ENCODE data around the gene DICER1.

DNA sequence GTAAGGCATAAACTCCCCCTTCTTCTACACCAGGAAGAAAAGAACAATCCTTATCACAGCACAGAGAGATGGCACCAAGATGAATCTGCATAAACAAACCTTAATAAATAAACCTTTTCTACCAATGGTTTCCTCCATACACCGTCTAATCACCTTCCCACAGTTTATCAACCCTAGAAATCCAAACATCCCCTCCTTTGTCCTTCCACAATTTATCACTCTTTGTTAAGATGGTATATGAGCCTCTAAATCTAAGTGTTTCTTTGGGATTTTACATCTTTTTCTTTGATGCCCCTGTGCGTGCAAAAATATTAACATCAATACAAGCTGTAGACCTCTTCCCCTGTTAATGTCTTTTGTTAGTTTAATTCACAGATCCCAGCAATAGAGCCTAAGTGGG lies 12.5 kb downstream of the DICER1 start:
- TF ChIP-seq, protein P1, sequence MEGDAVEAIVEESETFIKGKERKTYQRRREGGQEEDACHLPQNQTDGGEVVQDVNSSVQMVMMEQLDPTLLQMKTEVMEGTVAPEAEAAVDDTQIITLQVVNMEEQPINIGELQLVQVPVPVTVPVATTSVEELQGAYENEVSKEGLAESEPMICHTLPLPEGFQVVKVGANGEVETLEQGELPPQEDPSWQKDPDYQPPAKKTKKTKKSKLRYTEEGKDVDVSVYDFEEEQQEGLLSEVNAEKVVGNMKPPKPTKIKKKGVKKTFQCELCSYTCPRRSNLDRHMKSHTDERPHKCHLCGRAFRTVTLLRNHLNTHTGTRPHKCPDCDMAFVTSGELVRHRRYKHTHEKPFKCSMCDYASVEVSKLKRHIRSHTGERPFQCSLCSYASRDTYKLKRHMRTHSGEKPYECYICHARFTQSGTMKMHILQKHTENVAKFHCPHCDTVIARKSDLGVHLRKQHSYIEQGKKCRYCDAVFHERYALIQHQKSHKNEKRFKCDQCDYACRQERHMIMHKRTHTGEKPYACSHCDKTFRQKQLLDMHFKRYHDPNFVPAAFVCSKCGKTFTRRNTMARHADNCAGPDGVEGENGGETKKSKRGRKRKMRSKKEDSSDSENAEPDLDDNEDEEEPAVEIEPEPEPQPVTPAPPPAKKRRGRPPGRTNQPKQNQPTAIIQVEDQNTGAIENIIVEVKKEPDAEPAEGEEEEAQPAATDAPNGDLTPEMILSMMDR (IDR thresholded peaks at IDR 0.05) = no peak
- no peak for TF ChIP-seq POLR2A (IDR thresholded peaks at IDR 0.05)
